H9 (cell line): Measurements from ENCODE around the gene SEBOX. TPM values are rescaled to one million over a fixed set of nuclear protein-coding genes. Genes with fewer than 3 reads are reported as not detected.

Experiments used
- DNase-seq: peaks from one replicate; pipeline ENCODE4 v3.0.0-alpha.2; 2017
- H2AFZ ChIP-seq: one replicate; pipeline ENCODE4 v1.6.1; 2013; ENCODE audit warnings: mild to moderate bottlenecking, low read length, control low read depth, moderate library complexity
- H2AK5ac ChIP-seq: 2 replicates; pipeline ENCODE4 v1.6.1; 2013; ENCODE audit warnings: low read length, control low read depth, mixed read lengths; ENCODE audit not compliant: insufficient read length
- H2BK120ac ChIP-seq: one replicate; pipeline ENCODE4 v1.6.1; 2013; ENCODE audit warnings: low read depth, mild to moderate bottlenecking, low read length, control low read depth, inconsistent platforms; ENCODE audit not compliant: poor library complexity, severe bottlenecking
- H2BK12ac ChIP-seq: 2 replicates; pipeline ENCODE4 v1.6.1; 2013; ENCODE audit warnings: low read length, control low read depth, mixed read lengths, low read depth; ENCODE audit not compliant: insufficient read length
- H2BK15ac ChIP-seq: 2 replicates; pipeline ENCODE4 v1.6.1; 2013; ENCODE audit warnings: low read depth, low read length, control low read depth
- H2BK20ac ChIP-seq: one replicate; pipeline ENCODE4 v1.6.1; 2013; ENCODE audit warnings: low read depth, mild to moderate bottlenecking, low read length, control low read depth, inconsistent platforms; ENCODE audit not compliant: poor library complexity, severe bottlenecking
- H2BK5ac ChIP-seq: 2 replicates; pipeline ENCODE4 v1.6.1; 2013; ENCODE audit warnings: low read length, control low read depth, mixed read lengths; ENCODE audit not compliant: insufficient read length
- H3K14ac ChIP-seq: 2 replicates; pipeline ENCODE4 v1.6.1; 2013; ENCODE audit warnings: low read length, control low read depth; ENCODE audit not compliant: insufficient read depth
- H3K18ac ChIP-seq: 2 replicates; pipeline ENCODE4 v1.6.1; 2013; ENCODE audit warnings: low read depth, mild to moderate bottlenecking, mixed read lengths, low read length, control low read depth; ENCODE audit not compliant: insufficient read length
- H3K23ac ChIP-seq: 2 replicates; pipeline ENCODE4 v1.6.1; 2013; ENCODE audit warnings: low read length, control low read depth, mixed read lengths, low read depth; ENCODE audit not compliant: insufficient read length
- H3K23me2 ChIP-seq: 2 replicates; pipeline ENCODE4 v1.6.1; 2013; ENCODE audit warnings: low read depth, mild to moderate bottlenecking, mixed read lengths, low read length, control low read depth; ENCODE audit not compliant: insufficient read length, poor library complexity, severe bottlenecking
- H3K27ac ChIP-seq: 2 replicates; pipeline ENCODE4 v1.5.1; 2013; ENCODE audit warnings: low read length, control low read depth, mixed read lengths, low read depth; ENCODE audit not compliant: insufficient read length
- H3K27me3 ChIP-seq: 2 replicates; pipeline ENCODE4 v1.6.1; 2013; ENCODE audit warnings: low read length, control low read depth, inconsistent platforms; ENCODE audit not compliant: insufficient read depth
- H3K4ac ChIP-seq: 2 replicates; pipeline ENCODE4 v1.6.1; 2013; ENCODE audit warnings: low read depth, mild to moderate bottlenecking, control low read depth, inconsistent platforms, low read length, moderate library complexity
- H3K4me1 ChIP-seq: 2 replicates; pipeline ENCODE4 v1.6.1; 2013; ENCODE audit warnings: low read length, control low read depth, inconsistent platforms; ENCODE audit not compliant: insufficient read depth
- H3K4me2 ChIP-seq: 2 replicates; pipeline ENCODE4 v1.6.1; 2013; ENCODE audit warnings: low read length, control low read depth, mixed read lengths; ENCODE audit not compliant: insufficient read length, insufficient read depth
- H3K56ac ChIP-seq: 2 replicates; pipeline ENCODE4 v1.6.1; 2013; ENCODE audit warnings: low read depth, mild to moderate bottlenecking, mixed read lengths, low read length, control low read depth; ENCODE audit not compliant: insufficient read length
- H3K79me1 ChIP-seq: 2 replicates; pipeline ENCODE4 v1.6.1; 2013; ENCODE audit warnings: low read depth, mild to moderate bottlenecking, moderate library complexity, low read length, control low read depth, inconsistent platforms; ENCODE audit not compliant: insufficient read depth, poor library complexity, severe bottlenecking
- H3K79me2 ChIP-seq: 2 replicates; pipeline ENCODE4 v1.6.1; 2013; ENCODE audit warnings: low read length, control low read depth, inconsistent platforms; ENCODE audit not compliant: insufficient read depth
- H3K9ac ChIP-seq: 2 replicates; pipeline ENCODE4 v1.6.1; 2013; ENCODE audit warnings: low read length, control low read depth, mixed read lengths; ENCODE audit not compliant: insufficient read length; ENCODE audit errors: extremely low read depth
- H3K9me3 ChIP-seq: one replicate; pipeline ENCODE4 v1.6.1; 2013; ENCODE audit warnings: low read depth, low read length, inconsistent platforms; ENCODE audit not compliant: control insufficient read depth
- H3T11ph ChIP-seq: one replicate; pipeline ENCODE4 v1.6.1; 2013; ENCODE audit warnings: mild to moderate bottlenecking, low read length, control low read depth, inconsistent platforms
- H4K20me1 ChIP-seq: one replicate; pipeline ENCODE4 v1.6.1; 2013; ENCODE audit not compliant: control insufficient read depth, insufficient read length, insufficient read depth
- H4K5ac ChIP-seq: 2 replicates; pipeline ENCODE4 v1.6.1; 2013; ENCODE audit warnings: low read depth, mild to moderate bottlenecking, mixed read lengths, low read length, control low read depth; ENCODE audit not compliant: insufficient read length
- H4K8ac ChIP-seq: replicated peaks from 2 replicates; pipeline ENCODE4 v1.6.1; 2013; ENCODE audit warnings: low read length, control low read depth, mixed read lengths, low read depth; ENCODE audit not compliant: insufficient read length
- H4K91ac ChIP-seq: 2 replicates; pipeline ENCODE4 v1.6.1; 2013; ENCODE audit warnings: low read depth, mild to moderate bottlenecking, moderate library complexity, mixed read lengths, low read length, control low read depth; ENCODE audit not compliant: insufficient read length
- H3K27ac Mint-ChIP-seq, 3 experiments: 2 replicates in 2 of 3; 3 replicates in 1 of 3; pipeline ENCODE4 v1.8.0; 2020 to 2021; ENCODE audit warnings: mixed read lengths in 3 of 3, mild to moderate bottlenecking in 1 of 3, moderate library complexity in 1 of 3
- H3K27me3 Mint-ChIP-seq: 2 replicates; pipeline ENCODE4 v1.8.0; 2021; ENCODE audit warnings: low read depth, mild to moderate bottlenecking, moderate library complexity, mixed read lengths
- H3K36me3 Mint-ChIP-seq, 3 experiments: 2 replicates in 2 of 3; 3 replicates in 1 of 3; pipeline ENCODE4 v1.8.0; 2020 to 2021; ENCODE audit warnings: low read depth in 3 of 3, mixed read lengths in 3 of 3; ENCODE audit not compliant: insufficient read depth in 1 of 3
- H3K4me1 Mint-ChIP-seq, 2 experiments: 2 replicates each; pipeline ENCODE4 v1.8.0; 2020; ENCODE audit warnings: mixed read lengths in 2 of 2
- H3K4me3 Mint-ChIP-seq, 2 experiments: 2 replicates in 1 of 2; 3 replicates in 1 of 2; pipeline ENCODE4 v1.8.0; 2020 to 2021; ENCODE audit warnings: mild to moderate bottlenecking in 2 of 2, mixed read lengths in 2 of 2, moderate library complexity in 1 of 2
- H3K9me3 Mint-ChIP-seq, 2 experiments: 2 replicates in 1 of 2; 3 replicates in 1 of 2; pipeline ENCODE4 v1.8.0; 2020; ENCODE audit warnings: mild to moderate bottlenecking in 2 of 2, mixed read lengths in 2 of 2, moderate library complexity in 1 of 2
- CTCF ChIP-seq: fragments of 200-600 bp; sonication (generic); conservative IDR thresholded peaks from 3 replicates; pipeline ENCODE4 v1.8.0; 2021; ENCODE audit warnings: antibody characterized with exemption, mild to moderate bottlenecking
- WGBS: extraction: QIAGEN DNeasy Blood & Tissue Kit; methylation state at CpG from one replicate; pipeline ENCODE4 v1.1.7; 2013; ENCODE audit warnings: missing lambda C conversion rate, low lambda C conversion rate, mixed read lengths; ENCODE audit not compliant: insufficient read length; ENCODE audit errors: extremely low coverage; 5-methylcytosine and 5-hydroxymethylcytosine counted together
- total RNA-seq: library from RNA; stranded (reverse); gene quantifications from 2 replicates; pipeline ENCODE4 v1.2.1, GENCODE V29; 2021

SEBOX gene
- total RNA-seq, 1 experiment from 2014 or later, result not detected

DNA sequence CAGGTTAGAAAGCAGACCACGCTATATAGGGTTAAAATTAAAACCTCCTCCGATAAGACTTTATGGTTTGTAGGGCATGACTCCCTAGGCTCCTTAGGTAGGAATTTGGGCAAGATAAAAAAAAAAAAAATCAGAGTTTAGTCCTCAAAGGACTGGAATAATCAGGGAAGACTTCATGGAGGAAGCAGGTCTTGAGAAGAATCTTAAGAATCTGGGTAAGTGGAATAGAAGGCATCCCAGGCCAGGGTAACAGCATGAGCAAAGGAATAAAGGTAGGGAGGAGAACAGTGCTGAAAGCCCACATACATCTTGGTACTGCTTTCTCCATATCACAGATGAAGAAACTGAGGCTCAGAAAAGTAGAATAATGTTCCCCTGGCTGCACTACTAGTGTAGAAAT lies 25.6 kb upstream of the SEBOX start:
- Histone ChIP-seq H3K79me2 (no peaks in the 10 kb centered on the region), H3K14ac (no peak overlapping the region), H2AK5ac (no peak overlapping the region), H3K27me3 (no peaks in the 10 kb centered on the region; the same call in 1 of the 2 replicates), H3K23ac (no peak overlapping the region), H4K20me1 (no peaks in the 10 kb centered on the region), H3K18ac (no peak overlapping the region), H4K91ac (no peak overlapping the region), H2BK15ac (no peak overlapping the region), H4K8ac (no peak overlapping the region), H3K4me2 (no peak overlapping the region), H3K27ac (no peak overlapping the region), H3K56ac (no peak overlapping the region), H3K9ac (no peak overlapping the region), H2BK20ac (no peak overlapping the region), H3K79me1 (no peaks in the 10 kb centered on the region), H3T11ph (no peak overlapping the region), H3K9me3 (no peaks in the 10 kb centered on the region), H3K23me2 (no peaks in the 10 kb centered on the region), H2BK5ac (no peak overlapping the region), H4K5ac (no peak overlapping the region), H3K4ac (no peak overlapping the region), H2BK12ac (no peak overlapping the region), H3K4me1 (no peaks in the 10 kb centered on the region), H2AFZ (no peak overlapping the region), H2BK120ac (no peak overlapping the region)
- Mint-ChIP-seq H3K27me3 (peaks cover 29% of the 10 kb centered on the region), H3K4me1 (peaks cover 0 to 7% of the 10 kb centered on the region in 2 experiments; a peak in 1 of 4 replicates), H3K9me3 (no peaks in the 10 kb centered on the region), H3K27ac (no peak overlapping the region), H3K36me3 (peaks cover 0 to 3% (median 0%) of the 10 kb centered on the region in 3 experiments; a peak in 2 of 7 replicates), H3K4me3 (no peak overlapping the region)
- no CpG with 5 or more reads among the region's 2 CpGs for WGBS
- no peak for DNase-seq
- TF ChIP-seq CTCF, result no peak
